Stimulated activated CD4-positive, alpha-beta T cell treated with anti-CD3 and anti-CD28 coated beads, Interleukin-12 subunit alpha, Interleukin-12 subunit beta, amount 100 ng/mL, for 48 hours (primary cell): ENCODE data around the gene UBE2J2.

Experiments
- DNase-seq, 3 donors: peaks; one replicate each; pipeline ENCODE4 v3.0.0-alpha.2; 2020; ENCODE audit warnings: low read depth in 2 of 3, low spot score in 1 of 3

UBE2J2 gene

GRCh38 chr1:1282998-1283397, 9.3 kb upstream of the UBE2J2 start:
- DNase-seq, result no peak

GRCh38 chr1:1281533-1282321, 8.1 kb upstream of the UBE2J2 start:
- no peak for DNase-seq

GRCh38 chr1:1280782-1281481, 7.3 kb upstream of the UBE2J2 start:
- no peak for DNase-seq

- DNase-seq, result no peak
Measured at GRCh38 chr1:1279028-1279427, 5.4 kb upstream of the UBE2J2 start.

- DNase-seq, result no peak
Measured at GRCh38 chr1:1278620-1279019, 5.0 kb upstream of the UBE2J2 start.

- DNase-seq, result no peak
Measured at GRCh38 chr1:1275836-1276235, 2.2 kb upstream of the UBE2J2 start.

GRCh38 chr1:1274931-1275431, 1.3 kb upstream of the UBE2J2 start:
- DNase-seq, result no peak

GRCh38 chr1:1274299-1274930, 761 bp upstream of the UBE2J2 start:
- DNase-seq, result no peak

GRCh38 chr1:1273209-1273511, 494 bp downstream of the UBE2J2 start:
- no peak for DNase-seq

GRCh38 chr1:1272341-1273208, 1.1 kb downstream of the UBE2J2 start:
- DNase-seq, result no peak

- DNase-seq, result no peak
Measured at GRCh38 chr1:1270813-1271212, 2.8 kb downstream of the UBE2J2 start.

GRCh38 chr1:1268284-1268682, 5.4 kb downstream of the UBE2J2 start:
- no peak for DNase-seq

- no peak for DNase-seq
Measured at GRCh38 chr1:1267488-1268283, 6.0 kb downstream of the UBE2J2 start.

GRCh38 chr1:1264868-1265272, 8.8 kb downstream of the UBE2J2 start:
- DNase-seq, result no peak

GRCh38 chr1:1264026-1264425, 9.6 kb downstream of the UBE2J2 start:
- no peak for DNase-seq

GRCh38 chr1:1262758-1263157, 10.9 kb downstream of the UBE2J2 start:
- DNase-seq, result no peak

- DNase-seq, result no peak
Measured at GRCh38 chr1:1262071-1262470, 11.6 kb downstream of the UBE2J2 start.

GRCh38 chr1:1260843-1261560, 12.7 kb downstream of the UBE2J2 start:
- DNase-seq, result no peak

GRCh38 chr1:1259951-1260600, 13.6 kb downstream of the UBE2J2 start:
- DNase-seq, result no peak
